ENCODE measurements around the gene ATF1. TPM values are rescaled to one million over a fixed set of nuclear protein-coding genes. Genes with fewer than 3 reads are reported as not detected.

ATF1 gene
- total and polyA plus RNA-seq, 2 of the 8 experiments (the other 6 are each of a cell fraction or from before 2014, with no cell fraction given): 23.2 to 41.8 TPM

GRCh38 chr12:50772877-50773276 is 9.0 kb downstream of the ATF1 start:
- CTCF ChIA-PET (ENCODE audit: partially characterized antibody): interaction anchor here (1.6 kb wide), 1 partner anchor 8 kb away, joined by 7 read pairs; no protein-coding TSS in a partner anchor
- no peaks in the 10 kb centered on the region for H3K27me3 ChIP-seq (replicated peaks in 1 of 4; ENCODE audit: control insufficient read depth in 3 of 4, extremely low read depth in 1 of 4, insufficient read depth in 3 of 4, low read length in 3 of 4)
- TF ChIP-seq CEBPB (IDR thresholded peaks at IDR 0.05; ENCODE audit: low read depth, low read length) (no peak), SP4 (IDR thresholded peaks at IDR 0.05; ENCODE audit: low read length) (no peak), CHD1 (IDR thresholded peaks at IDR 0.05; ENCODE audit: low read depth, low read length) (no peak)

More at GRCh38 chr12:50772877-50773276, 9.0 kb downstream of the ATF1 start:
- Histone ChIP-seq H3K56ac (replicated peaks; ENCODE audit: insufficient read length, low read depth, low read length) (no peak overlapping the region), H3K4me1 (replicated peaks in 1 of 4; ENCODE audit: control insufficient read depth in 3 of 4, insufficient read depth in 4 of 4, low read length in 3 of 4) (no peaks in the 10 kb centered on the region), H4K5ac (ENCODE audit: insufficient read length, low read depth, low read length) (no peak overlapping the region), H3K9me3 (ENCODE audit: insufficient read depth in 2 of 2, low read depth in 1 of 2, low read length in 1 of 2) (no peaks in the 10 kb centered on the region), H4K8ac (ENCODE audit: extremely low read depth, insufficient read depth, low read length) (no peak overlapping the region), H3K79me2 (ENCODE audit: control insufficient read depth in 1 of 2, insufficient read depth in 2 of 2, low read length in 2 of 2) (peaks cover 0 to 87% of the 10 kb centered on the region in 2 experiments; a peak in 2 of 4 replicates), H3K23ac (ENCODE audit: insufficient read length) (no peak overlapping the region), H2BK20ac (ENCODE audit: low read length) (no peak overlapping the region), H4K91ac (replicated peaks; ENCODE audit: insufficient read length, low read length) (no peak overlapping the region), H3K23me2 (ENCODE audit: low read depth, low read length) (no peaks in the 10 kb centered on the region), H3K36me3 (ENCODE audit: control insufficient read depth in 2 of 4, insufficient read depth in 4 of 4, low read length in 3 of 4) (peaks cover 0 to 8% (median 2%) of the 10 kb centered on the region in 4 experiments; a peak in 2 of 8 replicates), H3K4me2 (ENCODE audit: insufficient read depth in 1 of 2, low read depth in 2 of 2, low read length in 2 of 2) (no peak overlapping the region), H2BK12ac (ENCODE audit: low read depth, low read length) (no peak overlapping the region), H2AFZ (ENCODE audit: low read length) (no peak overlapping the region), H4K20me1 (replicated peaks in 1 of 2; ENCODE audit: control insufficient read depth in 1 of 2, insufficient read depth in 2 of 2, low read length in 2 of 2) (peaks cover 0 to 5% of the 10 kb centered on the region in 2 experiments), H2AK5ac (ENCODE audit: low read depth, low read length) (no peak overlapping the region), H2BK120ac (replicated peaks; ENCODE audit: low read depth, low read length) (no peak overlapping the region), H3K18ac (ENCODE audit: extremely low read depth, low read length) (no peak overlapping the region), H3K79me1 (ENCODE audit: low read depth, low read length) (no peaks in the 10 kb centered on the region; the same call in 1 of the 2 replicates), H3K14ac (ENCODE audit: insufficient read length) (no peak overlapping the region), H2BK5ac (ENCODE audit: low read depth, low read length) (no peak overlapping the region), H3K4me3 (ENCODE audit: extremely low read depth in 1 of 4, insufficient read depth in 2 of 4, low read depth in 3 of 4, low read length in 4 of 4) (no peak overlapping the region), H3K4ac (replicated peaks; ENCODE audit: insufficient read length, low read depth, low read length) (no peak overlapping the region), H3K27ac (ENCODE audit: low read depth, low read length) (no peak overlapping the region), H3K9ac (replicated peaks in 1 of 4; ENCODE audit: extremely low read depth in 1 of 4, low read depth in 3 of 4, low read length in 3 of 4) (no peak overlapping the region), H2BK15ac (ENCODE audit: low read length) (no peak overlapping the region)
- FAIRE-seq: no peak
- WGBS, 2 experiments (ENCODE audit: extremely low coverage in 1 of 2, insufficient coverage in 1 of 2, insufficient read length in 1 of 2, insufficient replicate concordance in 2 of 2, low coverage in 1 of 2, low lambda C conversion rate in 2 of 2, missing lambda C conversion rate in 1 of 2): 94% methylated on average over 2 of the region's 2 CpGs; no CpG with 5 or more reads in 1 of the 2 experiments
- POLR2A ChIA-PET (ENCODE audit: partially characterized antibody): interaction anchor here (1.8 kb wide), 1 partner anchor 8 kb away, joined by 12 read pairs; the partner anchor contains the start of gene ATF1
- DNase-seq (ENCODE audit: low read depth in 1 of 2, low spot score in 2 of 2): no peak
